Left ventricle myocardium inferior (tissue), 1 donor: ENCODE data around the gene LDLRAD4. TPM values are rescaled to one million over a fixed set of nuclear protein-coding genes. Genes with fewer than 3 reads are reported as not detected.
"Not testable (repeated sequence)": the region's sequence is repeated elsewhere in the genome, so short reads cannot be mapped to it uniquely, and the experiment has no call there.

Experiments used
- DNase-seq: peaks from one replicate; pipeline ENCODE4 v3.0.0-alpha.2; 2020
- H3K27ac ChIP-seq: fragments of 200-600 bp; replicated peaks from 2 replicates; pipeline ENCODE4 v1.8.0; 2021
- H3K27me3 ChIP-seq: fragments of 200-600 bp; 2 replicates; pipeline ENCODE4 v1.8.0; 2021; ENCODE audit warnings: low read depth
- H3K36me3 ChIP-seq: fragments of 200-600 bp; 2 replicates; pipeline ENCODE4 v1.8.0; 2021
- H3K4me1 ChIP-seq: fragments of 200-600 bp; 2 replicates; pipeline ENCODE4 v1.8.0; 2021
- H3K4me3 ChIP-seq: fragments of 200-600 bp; 2 replicates; pipeline ENCODE4 v1.8.0; 2021; ENCODE audit warnings: mild to moderate bottlenecking, moderate library complexity
- H3K9me3 ChIP-seq: fragments of 200-600 bp; replicated peaks from 2 replicates; pipeline ENCODE4 v1.8.0; 2021
- CTCF ChIP-seq: fragments of 200-600 bp; IDR thresholded peaks from 2 replicates; pipeline ENCODE4 v1.8.0; 2021; ENCODE audit warnings: antibody characterized with exemption, mild to moderate bottlenecking, borderline replicate concordance
- intact Hi-C: fragments of 100-400 bp; cut with micrococcal nuclease; formaldehyde crosslinking; loops from one replicate; pipeline ENCODE4 v1.11.0; 2022
- microRNA-seq: library from miRNA; unstranded; fragments of <30 nt; microRNA quantifications from one replicate; pipeline ENCODE4 v1.2.0, GENCODE V29; 2020
- total RNA-seq: library from RNA; stranded (reverse); fragmentation: NEBNext Ultra II Directional; extraction: Animal tissue kit (Norgen Biotek cat#: 25700); gene quantifications from one replicate; pipeline ENCODE4 v1.2.1, GENCODE V29; 2021
- donor health status: DM: no; HTN: yes; CAD: no; lungs with severe emphysema.

The LDLRAD4 gene
- total RNA-seq, 1 donor from 2014 or later, result 43.3 TPM

GRCh38 chr18:13684546-13684945 is 466.0 kb downstream of the LDLRAD4 start:
- peaks cover 86% of the 10 kb centered on the region for H3K4me1 ChIP-seq
- H3K4me3 ChIP-seq, result no peak overlapping the region
- TF ChIP-seq CTCF, result no peak
- no peaks in the 10 kb centered on the region for H3K9me3 ChIP-seq
- H3K27ac ChIP-seq, result no peak overlapping the region
- peaks cover 7% of the 10 kb centered on the region for H3K36me3 ChIP-seq
- no peaks in the 10 kb centered on the region for H3K27me3 ChIP-seq
- intact Hi-C loops, result no loop called here
- DNase-seq, result no peak

- H3K9me3 ChIP-seq, result no peaks in the 10 kb centered on the region
- H3K4me1 ChIP-seq, result peaks cover 61% of the 10 kb centered on the region
- no peaks in the 10 kb centered on the region for H3K36me3 ChIP-seq
- peak overlapping the region; percentile 34 for H3K4me3 ChIP-seq
- peak overlapping the region; percentile 77 for H3K27ac ChIP-seq
- TF ChIP-seq CTCF, result no peak
- intact Hi-C loops, result no loop called here
- no peaks in the 10 kb centered on the region for H3K27me3 ChIP-seq
- DNase-seq, result peak; percentile 60
Observed at GRCh38 chr18:13688191-13689136, 469.9 kb downstream of the LDLRAD4 start.

GRCh38 chr18:13690060-13690459 is 471.5 kb downstream of the LDLRAD4 start:
- DNase-seq, intact Hi-C loops, H3K27me3 ChIP-seq, H3K27ac ChIP-seq, H3K36me3 ChIP-seq, H3K9me3 ChIP-seq, H3K4me3 ChIP-seq: not testable (repeated sequence)
- H3K4me1 ChIP-seq, result peaks cover 46% of the 10 kb centered on the region

- H3K27ac ChIP-seq, intact Hi-C loops, H3K27me3 ChIP-seq, H3K36me3 ChIP-seq, H3K4me1 ChIP-seq, DNase-seq, H3K4me3 ChIP-seq: not testable (repeated sequence)
- H3K9me3 ChIP-seq, result peaks cover 24% of the 10 kb centered on the region
Observed at GRCh38 chr18:13695337-13695736, 476.8 kb downstream of the LDLRAD4 start.

- DNase-seq, result no peak
- H3K4me1 ChIP-seq, result peaks cover 4% of the 10 kb centered on the region
- H3K27ac ChIP-seq, result no peak overlapping the region
- H3K4me3 ChIP-seq, result no peak overlapping the region
- TF ChIP-seq CTCF, result no peak
- peaks cover 40% of the 10 kb centered on the region for H3K9me3 ChIP-seq
- no peaks in the 10 kb centered on the region for H3K36me3 ChIP-seq
- no peaks in the 10 kb centered on the region for H3K27me3 ChIP-seq
- intact Hi-C loops, result no loop called here
Observed at GRCh38 chr18:13696961-13697360, 478.4 kb downstream of the LDLRAD4 start.

GRCh38 chr18:13700153-13700552 is 481.6 kb downstream of the LDLRAD4 start:
- H3K27me3 ChIP-seq, result no peaks in the 10 kb centered on the region
- peaks cover 4% of the 10 kb centered on the region for H3K4me1 ChIP-seq
- no peak overlapping the region for H3K4me3 ChIP-seq
- peaks cover 59% of the 10 kb centered on the region for H3K9me3 ChIP-seq
- no peaks in the 10 kb centered on the region for H3K36me3 ChIP-seq
- TF ChIP-seq CTCF, result no peak
- H3K27ac ChIP-seq, result no peak overlapping the region
- intact Hi-C loops, result no loop called here
- no peak for DNase-seq

Small RNA genes within 50 kb of the gene (microRNA-seq; reads per million reads assigned to microRNA genes)
- gene MIR4526 (not detected), gene MIR5190 (not detected)

Other genes with a start within 250 kb of the LDLRAD4 start
- gene CEP192, start 227.4 kb upstream of the LDLRAD4 start, total RNA-seq, result 25.6 TPM